Motor neuron (in vitro differentiated cells): ENCODE measurements around the gene PPARGC1A. TPM values are rescaled to one million over a fixed set of nuclear protein-coding genes. Genes with fewer than 3 reads are reported as not detected.

Experiments used
- ATAC-seq, 8 experiments: fragments of 200-7000 bp; cut with Tn5 transposase; replicated peaks in 6 of 8; 2 replicates each; pipeline ENCODE4 v1.8.0; 2021; ENCODE audit warnings: mild to moderate bottlenecking in 8 of 8, moderate library complexity in 8 of 8
- H3K27ac ChIP-seq, 2 donors: fragments of 250-450 bp; sonication (Bioruptor Pico); 2 replicates each; pipeline ENCODE4 v1.9.0; 2021; ENCODE audit warnings: antibody characterized with exemption in 2 of 2, mild to moderate bottlenecking in 2 of 2, moderate library complexity in 1 of 2
- H3K4me1 ChIP-seq, 2 donors: fragments of 250-450 bp; sonication (Bioruptor Pico); replicated peaks in 1 of 2; 2 replicates each; pipeline ENCODE4 v1.6.1; 2021; ENCODE audit warnings: antibody characterized with exemption in 2 of 2, mild to moderate bottlenecking in 2 of 2, moderate library complexity in 1 of 2
- H3K4me3 ChIP-seq, 5 donors: fragments of 250-450 bp; sonication (Bioruptor Pico); 2 replicates each; pipeline ENCODE4 v1.9.0; 2021; ENCODE audit warnings: antibody characterized with exemption in 5 of 5, mild to moderate bottlenecking in 5 of 5, moderate library complexity in 4 of 5
- WGBS, 10 experiments: fragments of 450-650 bp; shearing (Covaris generic); methylation state at CpG; one replicate each; pipeline ENCODE4 v1.0.0; 2022; 5-methylcytosine and 5-hydroxymethylcytosine counted together
- in situ Hi-C, 9 experiments: fragments of 400-800 bp; cut with MboI; loops; one replicate each; pipeline ENCODE4 v1.15.0; 2021; ENCODE audit warnings: low sequenced_read_pairs in 9 of 9, low pct_unique_long_range_greater_than_20kb in 2 of 9; ENCODE audit not compliant: unreplicated experiment in 9 of 9
- total RNA-seq, 8 experiments: library from RNA; unstranded; fragments of 300-600 nt; gene quantifications; 2 replicates each; pipeline versions ENCODE4 v1.2.3 to v1.2.4, GENCODE V29; 2022

Gene PPARGC1A, protein sequence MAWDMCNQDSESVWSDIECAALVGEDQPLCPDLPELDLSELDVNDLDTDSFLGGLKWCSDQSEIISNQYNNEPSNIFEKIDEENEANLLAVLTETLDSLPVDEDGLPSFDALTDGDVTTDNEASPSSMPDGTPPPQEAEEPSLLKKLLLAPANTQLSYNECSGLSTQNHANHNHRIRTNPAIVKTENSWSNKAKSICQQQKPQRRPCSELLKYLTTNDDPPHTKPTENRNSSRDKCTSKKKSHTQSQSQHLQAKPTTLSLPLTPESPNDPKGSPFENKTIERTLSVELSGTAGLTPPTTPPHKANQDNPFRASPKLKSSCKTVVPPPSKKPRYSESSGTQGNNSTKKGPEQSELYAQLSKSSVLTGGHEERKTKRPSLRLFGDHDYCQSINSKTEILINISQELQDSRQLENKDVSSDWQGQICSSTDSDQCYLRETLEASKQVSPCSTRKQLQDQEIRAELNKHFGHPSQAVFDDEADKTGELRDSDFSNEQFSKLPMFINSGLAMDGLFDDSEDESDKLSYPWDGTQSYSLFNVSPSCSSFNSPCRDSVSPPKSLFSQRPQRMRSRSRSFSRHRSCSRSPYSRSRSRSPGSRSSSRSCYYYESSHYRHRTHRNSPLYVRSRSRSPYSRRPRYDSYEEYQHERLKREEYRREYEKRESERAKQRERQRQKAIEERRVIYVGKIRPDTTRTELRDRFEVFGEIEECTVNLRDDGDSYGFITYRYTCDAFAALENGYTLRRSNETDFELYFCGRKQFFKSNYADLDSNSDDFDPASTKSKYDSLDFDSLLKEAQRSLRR
- total RNA-seq: 100 to 1,000 TPM in 1 of 8 experiments, 10 to 100 TPM in 2, 1 to 10 TPM in 5; 2.4 to 138 (median 8.7) TPM

- Histone ChIP-seq H3K4me1 (peaks cover 14 to 30% of the 10 kb centered on the region in 2 donors), H3K4me3 (peak within 1 kb of the TSS; percentile 28 to 42 (median 31)), H3K27ac (no peak within 1 kb of the TSS)
- 0 to 14% (median 0%) methylated on average over 1 to 9 of the region's 10 CpGs for WGBS, 10 experiments
- peak; percentile 57 to 97 (median 90) for ATAC-seq
- in situ Hi-C loops: no loop called here
These were observed at the start of gene PPARGC1A for GRCh38 chr4:23889814-23890341. PPARGC1A (minus strand) TSS chr4:23890047; CDS start chr4:23889957, 90 bp downstream.

DNA sequence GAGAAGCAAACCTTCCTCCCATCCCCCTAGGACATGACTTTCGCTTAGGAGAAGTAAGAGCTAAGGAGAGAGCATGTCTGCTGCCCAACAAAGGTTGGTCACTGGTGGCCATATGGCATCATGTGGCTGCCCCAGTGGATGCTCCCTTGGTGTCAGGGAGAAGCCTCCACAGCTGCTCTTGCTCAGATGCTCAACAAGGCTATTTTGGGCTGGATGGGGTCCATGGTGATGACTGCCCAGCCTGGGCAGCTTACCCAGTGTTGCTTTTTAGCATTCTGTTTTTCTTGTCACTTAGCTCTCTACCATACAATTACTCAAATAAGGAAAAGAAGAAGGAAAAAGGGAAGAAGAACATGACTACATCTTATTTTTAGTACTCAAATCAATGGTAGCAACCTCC is 48.9 kb upstream of the PPARGC1A start:
- H3K4me3 ChIP-seq: no peak overlapping the region
- no peak for ATAC-seq
- WGBS, 10 experiments: 57 to 100% (median 100%) methylated on average over 1 of the region's 1 CpG; no CpG with 5 or more reads in 7 of the 10 experiments
- no peak overlapping the region for H3K27ac ChIP-seq
- H3K4me1 ChIP-seq: no peaks in the 10 kb centered on the region
- in situ Hi-C loops: no loop called here

DNA sequence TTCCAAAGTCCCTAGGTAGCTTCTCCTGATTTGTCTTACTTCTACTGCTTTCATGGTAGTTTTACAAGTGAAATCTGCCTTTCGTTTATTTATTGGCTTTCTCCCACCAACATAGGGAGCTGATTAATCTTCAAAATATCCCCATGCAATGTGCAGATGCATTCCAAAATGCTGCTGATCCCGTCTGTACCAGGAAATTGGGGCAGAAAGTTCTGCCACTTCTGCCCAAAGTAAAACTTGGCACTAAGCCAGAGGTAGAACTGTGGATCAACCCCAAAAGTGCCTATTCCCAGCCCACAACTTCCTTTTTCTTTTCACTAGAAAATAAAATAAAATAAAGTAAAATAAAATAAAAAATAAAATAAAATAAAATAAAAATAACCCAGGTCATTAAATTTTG is 47.3 kb upstream of the PPARGC1A start:
- in situ Hi-C loops: no loop called here
- Histone ChIP-seq H3K4me1 (no peaks in the 10 kb centered on the region), H3K4me3 (no peak overlapping the region), H3K27ac (no peak overlapping the region)
- WGBS, 10 experiments: 17 to 100% (median 79%) methylated on average over 1 to 2 of the region's 2 CpGs
- no peak for ATAC-seq

DNA sequence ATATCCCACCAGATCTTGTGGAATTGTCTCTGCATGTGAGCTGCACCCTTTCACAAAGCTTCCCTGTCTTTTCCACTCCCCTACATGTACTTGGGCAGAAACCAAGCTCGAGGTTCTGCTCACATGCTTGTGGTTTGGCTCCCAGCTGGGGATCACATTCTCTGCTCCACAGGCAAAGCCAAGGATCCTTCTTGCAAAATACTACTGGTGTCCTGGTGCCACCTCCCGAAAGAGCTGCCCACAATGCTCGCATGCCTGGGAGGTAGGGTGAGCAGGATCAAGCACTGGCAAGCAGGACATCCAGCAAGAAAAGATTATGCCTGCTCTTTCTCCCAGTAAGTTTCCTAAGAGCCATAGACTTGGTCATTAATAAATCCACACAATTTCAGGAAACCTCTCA is 45.1 kb upstream of the PPARGC1A start:
- Histone ChIP-seq H3K4me3 (no peak overlapping the region), H3K4me1 (peaks cover 6 to 8% of the 10 kb centered on the region in 2 donors), H3K27ac (no peak overlapping the region)
- 0 to 94% (median 62%) methylated on average over 1 to 2 of the region's 3 CpGs; no CpG with 5 or more reads in 2 of the 10 experiments for WGBS, 10 experiments
- in situ Hi-C loops: no loop called here
- peak in 3 of 8 experiments; percentile 58 to 70 (median 69) for ATAC-seq

DNA sequence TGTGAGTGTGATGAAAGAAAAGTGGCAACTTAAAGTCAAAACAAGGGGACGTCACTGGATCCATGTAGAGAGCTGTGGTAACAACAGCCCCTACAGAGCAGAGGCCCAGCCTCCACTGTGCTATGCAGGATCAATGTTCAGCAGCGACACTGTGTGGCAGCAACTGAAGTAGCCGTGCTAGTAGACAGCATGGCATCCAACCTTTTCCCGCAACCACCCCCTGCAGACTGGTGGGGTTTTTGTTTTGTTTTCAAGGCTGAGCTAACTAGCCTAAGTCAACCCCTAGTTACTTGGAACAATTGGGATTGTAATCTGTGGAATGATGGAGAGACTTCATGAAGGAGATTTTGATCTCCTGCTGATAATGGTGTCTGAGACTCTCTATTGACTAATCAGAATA is 44.4 kb upstream of the PPARGC1A start:
- in situ Hi-C loops: no loop called here
- 37 to 100% (median 86%) methylated on average over 1 to 4 of the region's 4 CpGs; no CpG with 5 or more reads in 5 of the 10 experiments for WGBS, 10 experiments
- ATAC-seq: no peak

GRCh38 chr4:23932901-23933308 is 43.1 kb upstream of the PPARGC1A start:
- H3K4me3 ChIP-seq: no peak overlapping the region
- in situ Hi-C loops: no loop called here
- peaks cover 6 to 8% of the 10 kb centered on the region in 2 donors for H3K4me1 ChIP-seq
- 44 to 78% (median 54%) methylated on average over 3 to 6 of the region's 6 CpGs; no CpG with 5 or more reads in 1 of the 10 experiments for WGBS, 10 experiments
- no peak overlapping the region for H3K27ac ChIP-seq
- ATAC-seq: peak in 1 of 8 experiments; percentile 28

More for the DNA sequence above, 44.4 kb upstream of the PPARGC1A start:
- H3K4me1 ChIP-seq: peaks cover 6 to 8% of the 10 kb centered on the region in 2 donors
- no peak overlapping the region for H3K27ac ChIP-seq
- no peak overlapping the region for H3K4me3 ChIP-seq

- 20 to 100% (median 80%) methylated on average over 1 to 4 of the region's 4 CpGs for WGBS, 10 experiments
- no peak for ATAC-seq
- H3K4me1 ChIP-seq: peaks cover 6 to 8% of the 10 kb centered on the region in 2 donors
- no peak overlapping the region for H3K27ac ChIP-seq
- in situ Hi-C loops: no loop called here
- no peak overlapping the region for H3K4me3 ChIP-seq
These were observed 42.3 kb upstream of the PPARGC1A start for GRCh38 chr4:23932186-23932585.

DNA sequence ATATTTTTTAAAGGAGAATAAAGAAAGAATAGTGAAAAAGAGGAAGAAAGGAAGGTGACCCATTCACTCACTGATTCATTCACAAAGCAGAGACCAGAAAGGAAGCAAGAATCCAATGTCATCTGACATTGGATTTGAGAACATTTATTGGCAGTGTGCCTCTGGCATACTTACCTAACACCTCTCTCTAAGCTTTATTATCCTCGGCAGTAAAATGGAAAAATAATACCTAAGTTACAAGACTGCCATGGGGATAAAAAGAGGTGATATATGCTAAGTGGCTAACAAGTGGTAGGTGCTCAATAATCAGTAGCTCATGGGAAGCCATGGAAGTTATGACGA is 41.6 kb upstream of the PPARGC1A start:
- H3K27ac ChIP-seq: no peak overlapping the region

DNA sequence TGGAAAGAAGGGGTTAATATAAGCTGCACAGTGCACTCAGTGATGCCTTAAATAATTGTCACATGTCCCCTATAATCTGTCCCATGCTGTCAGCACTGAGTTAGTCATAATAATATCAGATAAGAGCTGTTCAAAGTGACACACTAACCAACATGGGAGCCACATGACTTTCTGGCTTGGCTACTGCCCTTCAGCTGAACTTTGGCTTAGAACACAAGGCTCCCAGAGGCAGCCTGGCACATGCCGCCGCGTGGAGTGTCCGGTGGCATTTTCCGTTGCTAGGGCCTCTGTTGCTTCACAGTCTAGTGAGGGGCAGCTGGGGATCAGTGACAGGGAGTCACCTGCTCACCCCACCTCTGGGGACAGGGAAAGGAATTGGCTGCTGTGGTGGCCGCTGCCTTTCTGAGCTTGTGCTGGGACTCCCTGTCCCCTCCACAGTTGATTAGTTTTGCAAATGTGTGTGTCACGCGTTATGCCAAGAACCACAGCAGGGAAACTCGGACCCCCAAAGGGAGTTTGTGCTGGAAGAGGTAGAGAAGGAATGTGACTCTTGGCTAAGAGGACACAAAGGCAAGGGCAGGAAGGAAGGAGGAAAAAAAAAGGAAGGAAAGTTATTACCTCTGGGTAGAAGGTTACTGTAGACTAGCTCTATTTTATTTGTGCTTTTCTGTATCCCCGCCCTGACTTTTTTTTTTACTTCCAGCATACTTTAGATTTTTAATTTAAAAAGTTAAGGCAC is 41.1 kb upstream of the PPARGC1A start:
- peaks cover 6 to 8% of the 10 kb centered on the region in 2 donors for H3K4me1 ChIP-seq
- no peak overlapping the region for H3K4me3 ChIP-seq
- in situ Hi-C loops: no loop called here
- H3K27ac ChIP-seq: no peak overlapping the region
- ATAC-seq: peak; percentile 46 to 95 (median 92)
- 17 to 86% (median 53%) methylated on average over 1 to 9 of the region's 10 CpGs; no CpG with 5 or more reads in 1 of the 10 experiments for WGBS, 10 experiments

More for the DNA sequence above, 41.6 kb upstream of the PPARGC1A start:
- in situ Hi-C loops: no loop called here
- no peak for ATAC-seq
- Histone ChIP-seq H3K4me1 (peaks cover 6 to 8% of the 10 kb centered on the region in 2 donors), H3K4me3 (no peak overlapping the region)
- WGBS, 10 experiments: 52 to 100% (median 88%) methylated on average over 1 to 2 of the region's 2 CpGs

DNA sequence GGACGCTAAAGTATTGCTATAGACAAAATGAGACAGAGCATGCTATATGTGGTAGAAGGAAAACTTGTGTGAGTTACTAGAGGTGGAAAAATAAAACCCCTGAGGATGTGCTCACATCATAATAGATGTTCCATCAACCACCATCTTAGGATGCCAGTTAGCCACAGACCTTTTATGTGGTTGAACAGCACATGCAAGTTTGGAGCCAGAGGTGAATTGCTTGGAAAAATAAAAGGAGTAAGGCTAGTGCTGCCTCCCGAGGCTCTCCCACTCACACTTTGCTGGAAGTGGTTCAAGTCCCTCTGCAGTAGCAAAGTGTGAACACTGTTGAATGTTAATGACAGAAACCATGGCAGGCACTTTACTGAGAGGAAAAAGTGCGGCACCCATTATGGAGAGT is 39.4 kb upstream of the PPARGC1A start:
- Histone ChIP-seq H3K4me1 (peaks cover 6 to 8% of the 10 kb centered on the region in 2 donors), H3K27ac (no peak overlapping the region), H3K4me3 (no peak overlapping the region)
- in situ Hi-C loops: no loop called here
- no peak for ATAC-seq
- whole genome bisulfite sequencing, 10 experiments: 36 to 100% (median 81%) methylated on average over 1 to 3 of the region's 3 CpGs; no CpG with 5 or more reads in 1 of the 10 experiments

- H3K4me1 ChIP-seq: peaks cover 10 to 18% of the 10 kb centered on the region in 2 donors
- no peak overlapping the region for H3K4me3 ChIP-seq
- WGBS, 10 experiments: 50 to 100% (median 100%) methylated on average over 1 to 3 of the region's 4 CpGs; no CpG with 5 or more reads in 5 of the 10 experiments
- ATAC-seq: no peak
- no peak overlapping the region for H3K27ac ChIP-seq
- in situ Hi-C loops: no loop called here
These were observed 34.7 kb upstream of the PPARGC1A start for GRCh38 chr4:23924556-23924955.

GRCh38 chr4:23923840-23924239 is 34.0 kb upstream of the PPARGC1A start:
- peaks cover 10 to 19% of the 10 kb centered on the region in 2 donors for H3K4me1 ChIP-seq
- in situ Hi-C loops: no loop called here
- H3K27ac ChIP-seq: no peak overlapping the region
- no peak overlapping the region for H3K4me3 ChIP-seq
- ATAC-seq: no peak
